ENCODE measurements around the gene C11orf21.

The C11orf21 gene

GRCh38 chr11:2325123-2325522, 23.4 kb upstream of the C11orf21 start:
- DNase-seq (ENCODE audit: extremely low spot score, insufficient read length, low read depth) (no peak), FAIRE-seq (no peak)

GRCh38 chr11:2321311-2321683, 19.6 kb upstream of the C11orf21 start:
- DNase-seq (ENCODE audit: extremely low spot score, insufficient read length, low read depth) (no peak), FAIRE-seq (no peak)

GRCh38 chr11:2320568-2321310, 19.0 kb upstream of the C11orf21 start:
- FAIRE-seq: no peak
- no peak for DNase-seq (ENCODE audit: extremely low spot score, insufficient read length, low read depth)

DNA sequence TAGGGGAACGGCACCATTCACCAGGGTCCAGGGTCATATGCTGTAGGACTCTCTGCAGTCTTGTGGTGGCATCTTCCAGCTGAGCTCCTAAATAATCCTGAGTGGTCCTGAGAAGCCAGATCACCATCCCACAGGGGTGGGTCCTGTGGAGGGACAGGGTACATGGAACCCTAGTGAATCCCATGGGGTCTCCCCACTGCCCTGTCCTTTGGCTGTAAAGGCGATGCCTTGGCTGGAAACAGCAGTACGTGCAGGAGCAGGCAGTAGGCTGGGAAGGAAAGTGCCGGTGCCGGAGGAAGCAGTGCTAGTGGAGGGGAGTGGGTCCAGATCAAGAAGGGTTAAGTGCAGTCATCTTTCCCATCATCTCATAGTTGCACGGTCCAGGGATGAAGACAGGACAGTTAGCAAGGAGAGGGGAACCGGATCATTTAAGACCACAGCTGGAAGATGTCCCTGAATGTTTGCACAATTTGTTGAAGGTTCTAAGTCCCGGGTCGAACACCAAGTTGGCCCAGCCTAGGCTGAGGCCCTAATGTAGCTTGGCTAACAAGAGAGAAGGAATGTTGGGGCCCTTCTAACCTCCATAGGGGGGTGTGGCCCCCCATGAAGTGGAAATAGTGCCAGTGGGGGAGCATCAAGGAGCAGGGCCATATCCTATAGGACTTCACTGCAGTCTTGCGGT, 18.2 kb upstream of the C11orf21 start:
- FAIRE-seq: no peak
- DNase-seq (ENCODE audit: extremely low spot score, insufficient read length, low read depth): no peak

- FAIRE-seq (no peak), DNase-seq (ENCODE audit: extremely low spot score, insufficient read length, low read depth) (no peak)
Observed at GRCh38 chr11:2318707-2319106, 17.0 kb upstream of the C11orf21 start.

GRCh38 chr11:2318123-2318522, 16.4 kb upstream of the C11orf21 start:
- FAIRE-seq (no peak), DNase-seq (ENCODE audit: extremely low spot score, insufficient read length, low read depth) (no peak)

DNA sequence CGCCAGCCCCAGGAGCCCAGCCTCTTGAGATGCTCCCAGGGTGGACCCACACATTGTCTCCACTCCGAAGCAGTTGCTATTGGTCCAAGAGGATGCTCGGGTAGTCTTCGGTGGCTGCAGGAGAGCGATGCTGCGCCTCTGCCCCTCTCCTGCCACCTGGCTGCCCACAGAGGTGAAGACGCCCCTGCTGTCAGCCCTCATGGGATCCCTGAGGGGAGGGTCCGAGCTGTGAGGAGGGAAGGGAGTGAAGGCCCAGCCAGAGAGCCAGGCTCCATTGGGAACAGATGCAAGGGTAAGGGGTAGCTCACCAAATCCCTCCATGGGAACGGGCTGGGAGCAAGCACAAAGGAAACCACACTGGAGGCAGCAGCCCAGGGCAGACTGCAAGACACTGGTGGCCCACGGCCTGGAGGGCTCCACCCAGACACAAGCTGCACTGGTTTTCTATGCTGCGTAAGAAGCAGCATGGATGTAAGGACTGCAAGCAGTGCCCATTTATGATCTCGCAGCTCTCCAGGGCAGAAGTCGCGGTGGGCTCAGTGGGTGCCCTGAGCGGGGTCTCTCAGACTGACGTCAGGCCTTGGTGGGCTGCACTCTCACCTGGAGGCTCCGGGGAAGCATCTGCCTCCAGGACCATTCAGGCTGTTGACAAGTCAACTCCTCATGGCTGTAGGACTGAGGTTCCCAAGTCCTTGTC, 15.8 kb upstream of the C11orf21 start:
- FAIRE-seq: no peak
- no peak for DNase-seq (ENCODE audit: extremely low spot score, insufficient read length, low read depth)

- FAIRE-seq (no peak), DNase-seq (ENCODE audit: extremely low spot score, insufficient read length, low read depth) (no peak)
Observed at GRCh38 chr11:2316963-2317244, 15.2 kb upstream of the C11orf21 start.

DNA sequence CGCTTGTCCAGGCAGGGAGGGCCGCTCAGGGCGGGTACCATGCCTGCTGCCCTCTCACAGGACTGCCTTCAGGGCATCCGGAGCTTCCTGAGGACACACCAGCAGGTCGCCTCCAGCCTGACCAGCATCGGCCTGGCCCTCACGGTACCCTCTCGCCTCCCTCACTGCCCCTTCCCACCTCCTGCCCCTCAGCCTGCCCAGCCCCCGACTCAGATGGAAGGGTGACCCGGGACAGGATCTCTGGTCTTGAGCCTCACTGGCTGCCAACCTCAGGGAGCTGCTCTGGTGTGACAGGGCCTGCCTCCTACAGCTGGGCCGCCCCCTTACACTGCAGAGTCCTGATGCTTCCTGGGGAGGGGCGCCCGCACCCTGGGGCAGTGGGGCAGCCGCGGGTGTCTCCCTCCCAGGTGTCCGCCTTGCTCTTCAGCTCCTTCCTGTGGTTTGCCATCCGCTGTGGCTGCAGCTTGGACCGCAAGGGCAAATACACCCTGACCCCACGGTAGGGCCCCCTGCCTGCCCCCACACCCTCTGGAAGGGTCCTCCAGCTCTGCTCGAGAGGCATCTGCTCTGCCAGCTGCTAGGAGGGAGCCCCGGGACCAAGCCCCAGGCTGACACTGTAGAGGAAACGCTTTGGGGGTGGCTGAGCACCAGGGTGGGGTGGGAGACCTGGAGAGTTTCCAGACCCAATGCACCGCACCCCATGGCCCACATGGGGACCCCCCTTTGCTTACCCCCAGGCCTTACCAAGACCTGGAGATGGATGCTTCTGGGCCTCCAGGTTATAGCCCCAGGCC, 14.6 kb upstream of the C11orf21 start:
- FAIRE-seq: no peak

DNA sequence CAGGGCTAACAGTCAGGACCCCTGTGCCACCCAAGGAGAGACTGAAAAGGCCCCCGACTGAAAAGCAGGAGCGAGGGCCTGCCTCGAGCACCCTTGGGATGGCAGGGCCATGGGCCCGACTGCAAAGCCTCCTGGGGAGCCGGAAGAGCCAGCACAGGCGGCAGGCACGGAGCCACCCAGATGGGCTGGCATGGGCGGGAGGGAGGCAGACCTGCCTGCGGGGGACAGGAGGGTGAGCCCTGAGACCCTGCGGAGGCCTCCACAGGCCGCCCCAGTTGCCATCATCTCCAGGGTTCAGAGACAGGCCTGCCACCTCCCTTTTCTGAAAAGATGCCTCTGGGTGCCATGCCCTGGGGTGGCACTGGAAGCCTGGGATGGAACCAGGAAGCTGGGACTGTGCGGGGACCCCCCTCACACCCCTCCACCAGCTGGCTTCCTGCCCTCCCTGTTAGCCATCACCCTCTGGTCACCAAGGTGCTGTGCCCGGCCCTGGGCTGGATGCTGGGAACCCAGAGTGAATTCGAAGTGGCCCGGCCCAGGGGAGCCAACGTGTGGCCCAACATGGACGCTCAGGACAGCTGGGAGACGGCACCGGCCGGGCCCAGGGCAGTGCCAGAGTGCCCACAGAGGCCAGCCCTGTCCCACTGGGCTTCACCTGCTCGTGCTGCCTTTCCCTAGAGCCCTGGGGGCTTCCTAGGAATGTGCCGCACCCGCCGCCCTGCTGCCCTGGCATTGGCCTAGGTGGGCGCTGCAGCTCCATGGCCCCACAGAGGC, 13.9 kb upstream of the C11orf21 start:
- no peak for DNase-seq (ENCODE audit: extremely low spot score, insufficient read length, low read depth)
- no peak for FAIRE-seq

More for the DNA sequence above, 14.6 kb upstream of the C11orf21 start:
- no peak for DNase-seq (ENCODE audit: extremely low spot score, insufficient read length, low read depth)

- DNase-seq (ENCODE audit: extremely low spot score, insufficient read length, low read depth): no peak
- no peak for FAIRE-seq
Observed at GRCh38 chr11:2314525-2315394, 13.0 kb upstream of the C11orf21 start.

- DNase-seq (ENCODE audit: extremely low spot score, insufficient read length, low read depth) (no peak), FAIRE-seq (no peak)
Observed at GRCh38 chr11:2314136-2314524, 12.4 kb upstream of the C11orf21 start.

GRCh38 chr11:2313051-2313951, 11.6 kb upstream of the C11orf21 start:
- no peak for FAIRE-seq
- DNase-seq (ENCODE audit: extremely low spot score, insufficient read length, low read depth): no peak

DNA sequence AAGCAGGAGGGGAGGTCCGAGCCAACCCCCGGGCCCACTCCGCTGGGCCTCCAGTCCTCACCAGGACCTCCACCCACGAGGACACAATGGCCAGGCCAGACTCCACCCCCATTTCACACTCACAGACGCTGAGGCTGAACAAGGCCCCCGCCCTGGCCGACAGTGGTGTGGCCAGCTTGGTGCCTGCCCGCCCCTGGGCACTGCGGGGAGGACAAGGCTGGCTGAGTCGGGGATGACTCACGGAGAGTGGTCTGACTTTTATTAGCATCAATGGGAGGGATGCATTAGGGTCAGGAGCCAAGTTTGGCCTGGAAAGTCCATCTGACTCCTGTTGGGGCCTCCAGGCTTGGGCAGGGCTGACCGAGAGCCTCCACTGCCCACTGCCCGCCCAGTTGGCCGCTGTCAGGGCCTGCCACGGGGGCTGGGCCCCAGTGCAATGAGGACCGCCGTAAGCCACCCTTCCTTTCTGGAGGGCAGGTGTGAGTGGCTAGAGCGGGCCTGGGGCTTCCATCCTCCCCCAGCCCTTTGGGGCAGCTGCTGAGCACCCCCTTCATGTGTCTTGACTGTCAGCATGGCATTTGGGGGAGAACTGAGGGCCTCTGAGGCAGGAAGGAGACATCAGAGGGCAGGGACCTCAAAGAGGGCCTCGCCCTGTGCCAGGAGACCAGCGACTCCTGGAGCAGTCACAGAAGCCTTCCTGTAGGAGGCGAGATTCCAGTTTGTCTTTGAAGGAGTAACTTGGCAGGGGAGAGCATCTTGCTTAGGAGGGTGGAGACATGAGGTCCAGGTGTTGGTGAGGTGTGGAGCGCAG, 10.7 kb upstream of the C11orf21 start:
- FAIRE-seq: no peak
- DNase-seq (ENCODE audit: extremely low spot score, insufficient read length, low read depth): no peak

GRCh38 chr11:2311353-2312133, 9.8 kb upstream of the C11orf21 start:
- FAIRE-seq (no peak), DNase-seq (ENCODE audit: extremely low spot score, insufficient read length, low read depth) (no peak)

- FAIRE-seq (no peak), DNase-seq (ENCODE audit: extremely low spot score, insufficient read length, low read depth) (no peak)
Observed at GRCh38 chr11:2310786-2311352, 9.2 kb upstream of the C11orf21 start.
